NCI-H187 treated with DMSO at 0.1 percent for 48 hours (cell line): ENCODE data around the gene LUZP2.

Experiments used
- DNase-seq: peaks from one replicate; lab custom pipeline; 2025; lab: John Stamatoyannopoulos, UW

Gene LUZP2

DNA sequence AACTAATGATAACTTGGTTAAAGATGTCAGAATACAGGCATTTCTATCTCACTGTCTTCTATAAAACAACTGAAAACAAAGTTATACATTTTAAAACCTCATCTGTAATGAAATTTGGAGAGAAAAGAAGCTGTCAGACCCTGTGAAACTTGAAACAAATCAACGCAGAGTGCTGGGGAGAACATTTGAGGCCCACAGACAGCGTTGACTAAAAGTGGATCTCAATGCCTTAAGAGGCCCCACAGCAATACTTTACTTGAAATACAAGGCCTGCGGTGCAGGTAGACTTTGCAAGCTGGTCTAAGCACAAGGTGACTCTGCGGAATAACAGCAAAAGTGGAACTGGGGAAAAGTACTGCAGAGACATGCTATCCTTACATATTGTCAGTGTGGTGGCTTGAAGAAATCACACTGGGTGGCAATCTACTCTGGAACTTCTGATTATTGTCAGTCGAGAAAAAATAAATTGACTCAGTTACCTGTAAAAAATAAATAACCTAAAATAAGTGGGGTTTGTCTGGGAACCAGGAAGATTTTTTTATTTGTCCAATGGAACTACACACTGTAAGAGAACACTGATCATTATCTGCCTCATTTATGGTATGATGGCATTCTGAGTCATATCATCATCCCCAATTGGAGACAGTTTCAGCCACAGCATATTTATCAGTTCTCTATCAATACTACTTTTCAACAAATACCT is 138.9 kb downstream of the LUZP2 start:
- no peak for DNase-seq

DNA sequence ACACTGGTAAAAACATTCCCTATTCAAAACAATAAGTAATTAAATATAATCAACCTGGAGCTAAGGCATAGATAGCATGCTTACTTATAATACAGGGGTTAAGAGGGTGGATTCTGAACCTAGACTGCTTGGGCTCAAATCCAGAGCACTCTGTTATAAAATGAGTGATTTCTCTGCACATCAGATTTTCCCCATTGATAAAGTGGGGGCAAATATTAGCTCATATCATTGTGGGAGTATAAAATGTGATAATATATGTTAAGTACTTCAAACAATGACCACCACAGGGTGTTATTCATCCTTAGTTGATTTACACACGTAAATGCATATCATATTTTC is 139.4 kb downstream of the LUZP2 start:
- no peak for DNase-seq

DNA sequence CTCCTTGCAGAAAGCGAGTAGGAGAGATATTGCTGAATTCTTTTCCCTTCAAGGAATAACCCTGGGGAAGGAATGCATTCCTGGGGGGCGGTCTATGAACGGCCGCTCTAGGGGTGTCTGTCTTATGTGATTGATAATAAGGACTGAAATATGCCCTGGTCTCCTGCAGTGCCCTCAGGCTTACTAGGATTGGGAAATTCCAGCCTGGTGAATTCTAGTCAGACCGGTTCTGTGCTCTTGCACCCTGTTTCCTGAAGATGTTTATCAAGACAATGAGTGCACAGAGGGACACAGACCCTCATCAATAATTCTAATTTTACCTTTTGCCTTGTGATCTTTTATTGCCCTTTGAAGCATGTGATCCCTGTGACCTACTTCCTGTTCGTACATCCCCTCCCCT is 140.7 kb downstream of the LUZP2 start:
- DNase-seq = no peak

- no peak for DNase-seq
Measured at GRCh38 chr11:24642648-24643047, 145.8 kb downstream of the LUZP2 start.

- no peak for DNase-seq
Measured at GRCh38 chr11:24645563-24645962, 148.7 kb downstream of the LUZP2 start.

- no peak for DNase-seq
Measured at GRCh38 chr11:24651873-24652272, 155.0 kb downstream of the LUZP2 start.

- no peak for DNase-seq
Measured at GRCh38 chr11:24653901-24654300, 157.0 kb downstream of the LUZP2 start.

GRCh38 chr11:24661331-24661730 is 164.5 kb downstream of the LUZP2 start:
- no peak for DNase-seq

DNA sequence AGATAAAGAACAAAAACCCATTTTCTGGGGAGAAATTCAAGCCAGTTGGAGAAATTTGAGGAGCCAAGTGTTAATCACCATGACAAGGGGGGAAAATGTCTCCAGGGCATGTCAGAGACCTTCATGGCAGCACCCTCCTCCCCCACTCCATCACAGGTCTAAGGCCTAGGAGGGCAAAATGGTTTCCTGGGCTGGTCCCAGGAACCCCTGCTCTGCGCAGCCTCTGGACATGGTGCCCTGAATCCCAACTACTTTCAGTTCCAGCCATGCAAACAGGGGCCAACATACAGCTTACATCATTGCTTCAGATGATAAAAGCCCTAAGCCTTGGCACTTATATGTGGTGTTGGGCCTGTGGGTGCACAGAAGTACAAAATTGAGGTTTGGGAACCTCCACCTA is 167.5 kb downstream of the LUZP2 start:
- DNase-seq = no peak

DNA sequence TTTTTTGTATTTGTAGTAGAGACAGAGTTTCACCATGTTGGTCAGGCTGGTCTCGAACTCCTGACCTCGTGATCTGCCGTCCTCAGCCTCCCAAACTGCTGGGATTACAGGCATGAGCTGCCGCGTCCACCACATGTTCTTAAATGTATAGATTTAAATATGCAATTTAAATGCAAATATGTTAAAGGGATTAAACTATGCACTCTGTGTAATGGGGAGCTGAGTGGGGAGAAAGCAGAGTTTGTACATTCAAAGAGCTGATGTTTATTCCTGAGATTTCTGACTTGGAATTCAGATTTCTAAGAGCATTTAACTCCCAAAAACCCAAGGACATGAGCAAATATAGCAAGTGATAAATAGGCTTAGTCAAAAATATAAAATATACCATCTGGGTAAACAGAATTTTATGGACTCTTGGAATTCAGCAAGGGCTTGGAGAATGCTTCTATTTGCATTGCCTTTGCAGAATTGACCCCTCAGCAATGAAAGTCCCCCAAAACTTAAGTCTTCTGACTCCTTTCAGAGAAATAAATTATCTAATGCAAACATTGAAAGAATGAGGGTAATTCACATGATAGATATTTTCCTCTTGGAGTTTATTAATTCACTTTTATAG is 170.6 kb downstream of the LUZP2 start:
- no peak for DNase-seq

- no peak for DNase-seq
Measured at GRCh38 chr11:24678703-24679348, 182.0 kb downstream of the LUZP2 start.

DNA sequence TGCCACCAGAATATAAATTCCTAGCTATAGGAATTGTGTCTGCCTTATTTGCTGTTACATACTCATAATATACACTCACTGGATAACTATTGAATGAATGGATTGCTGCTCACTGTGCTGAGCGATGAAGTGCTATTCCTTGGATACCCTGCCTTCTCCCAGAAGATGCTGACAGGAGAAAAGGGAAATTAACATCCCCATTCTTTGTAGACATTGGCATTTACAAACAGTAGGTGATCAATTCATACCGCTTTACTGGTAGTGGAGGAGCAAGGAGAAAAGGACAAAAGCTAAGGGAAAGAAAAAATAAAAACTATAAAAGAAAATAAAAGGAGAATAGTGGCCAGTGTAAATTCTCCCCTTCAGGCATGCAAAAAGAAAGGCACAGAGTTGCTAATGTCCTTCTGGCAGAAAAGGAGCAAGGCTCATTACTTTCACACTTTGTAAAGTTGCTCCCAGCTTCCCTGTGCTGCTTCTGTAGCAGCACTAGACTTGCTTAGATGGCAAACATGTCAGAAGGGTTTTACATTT is 183.0 kb downstream of the LUZP2 start:
- no peak for DNase-seq

GRCh38 chr11:24683583-24683982 is 186.7 kb downstream of the LUZP2 start:
- DNase-seq = no peak

- DNase-seq = no peak
Measured at GRCh38 chr11:24685821-24686220, 189.0 kb downstream of the LUZP2 start.

DNA sequence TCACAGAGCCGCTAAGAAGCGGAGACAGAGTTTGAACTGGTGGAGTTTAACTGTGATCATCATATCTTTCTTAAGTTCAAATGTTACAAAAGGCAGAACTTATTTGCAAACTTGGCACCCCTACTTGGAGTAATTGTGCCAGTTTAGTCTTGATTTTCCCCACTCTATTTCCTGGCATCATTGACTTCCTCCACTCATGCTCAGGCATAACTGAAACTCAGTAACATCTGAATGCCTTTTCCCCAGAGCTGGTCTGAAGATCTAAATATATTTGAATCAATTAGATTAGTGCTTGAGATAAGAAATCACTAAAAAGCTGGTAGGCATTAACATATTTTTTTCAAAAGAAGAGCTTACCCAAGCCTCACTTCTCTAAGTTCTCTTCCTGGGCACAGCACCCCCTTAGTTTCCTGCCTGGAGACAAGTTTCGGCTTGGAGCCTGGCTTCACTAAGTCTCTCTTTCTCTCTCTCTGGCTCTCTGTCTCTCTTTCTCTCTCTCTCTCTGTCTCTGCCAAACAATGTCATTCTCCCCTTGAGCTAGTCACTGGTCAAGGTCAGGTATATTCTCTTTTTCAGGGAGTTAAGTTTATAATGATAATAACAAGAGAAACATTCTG is 190.8 kb downstream of the LUZP2 start:
- no peak for DNase-seq

- DNase-seq = no peak
Measured at GRCh38 chr11:24688981-24689380, 192.1 kb downstream of the LUZP2 start.

GRCh38 chr11:24697522-24698111 is 200.8 kb downstream of the LUZP2 start:
- no peak for DNase-seq

GRCh38 chr11:24704716-24705115 is 207.9 kb downstream of the LUZP2 start:
- no peak for DNase-seq

DNA sequence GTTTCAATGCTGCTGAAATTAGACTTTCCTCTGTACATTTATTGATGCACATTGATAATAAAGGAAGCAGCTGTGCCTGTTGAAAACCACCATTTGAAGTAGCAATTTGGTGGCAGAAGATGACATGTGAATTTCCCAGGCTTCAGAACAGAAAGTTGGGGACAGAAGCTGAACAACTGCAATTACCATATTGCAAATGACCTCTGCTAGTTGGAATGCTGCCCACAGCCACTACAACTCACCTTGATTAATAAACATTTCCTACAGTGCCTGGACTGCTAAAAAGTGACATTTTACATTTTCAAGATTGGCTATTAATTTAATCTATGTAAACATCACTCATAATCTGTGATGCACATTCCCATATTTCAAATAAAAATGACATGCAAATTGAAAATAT is 208.6 kb downstream of the LUZP2 start:
- DNase-seq = no peak

DNA sequence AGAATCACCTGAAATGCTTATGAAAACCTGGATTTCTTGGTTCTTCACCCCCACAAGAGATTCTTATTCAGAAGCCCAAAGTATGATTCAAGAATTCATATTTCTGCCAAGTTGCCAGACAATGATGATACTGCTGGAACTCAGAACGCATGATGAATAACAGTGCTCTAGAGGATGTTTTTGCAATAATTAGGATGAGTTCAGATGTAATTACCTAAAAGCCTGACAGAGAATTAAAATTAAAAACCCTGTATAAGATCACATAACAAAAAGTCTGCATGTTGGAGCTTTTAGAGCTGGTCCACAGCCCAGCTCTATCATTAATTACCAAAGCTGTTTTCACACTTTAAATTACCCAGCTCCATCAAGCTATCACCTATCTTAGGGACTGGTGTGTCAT is 211.8 kb downstream of the LUZP2 start:
- no peak for DNase-seq

DNA sequence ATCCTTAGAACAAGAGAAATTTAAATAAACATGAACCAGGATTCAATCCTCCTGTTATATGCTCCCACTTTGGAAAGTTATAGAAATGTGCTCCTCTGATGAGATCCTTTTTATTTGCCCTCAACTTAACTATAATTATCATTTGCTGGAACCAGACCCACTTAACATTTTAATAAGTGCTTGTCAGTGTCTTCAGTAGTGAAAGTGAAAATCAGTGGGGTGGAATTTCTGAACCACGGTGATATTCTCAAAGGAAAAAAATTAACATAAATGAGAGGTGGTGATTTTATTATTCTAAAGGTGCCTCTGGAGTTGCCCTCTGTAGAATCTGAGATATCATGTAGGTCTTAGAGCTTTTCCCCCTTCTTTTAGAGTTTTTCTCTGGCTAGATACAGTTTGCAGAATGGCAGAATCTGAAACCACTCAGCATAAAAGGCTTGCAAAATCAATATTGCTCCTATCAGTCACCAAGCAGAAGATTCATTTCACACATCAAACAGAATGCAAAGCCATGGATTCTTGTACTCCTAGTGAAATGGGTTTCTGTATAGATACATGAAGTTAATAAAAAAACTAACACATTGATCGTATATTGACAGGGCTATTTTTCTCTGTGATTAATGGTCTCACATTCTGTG is 213.2 kb downstream of the LUZP2 start:
- no peak for DNase-seq

DNA sequence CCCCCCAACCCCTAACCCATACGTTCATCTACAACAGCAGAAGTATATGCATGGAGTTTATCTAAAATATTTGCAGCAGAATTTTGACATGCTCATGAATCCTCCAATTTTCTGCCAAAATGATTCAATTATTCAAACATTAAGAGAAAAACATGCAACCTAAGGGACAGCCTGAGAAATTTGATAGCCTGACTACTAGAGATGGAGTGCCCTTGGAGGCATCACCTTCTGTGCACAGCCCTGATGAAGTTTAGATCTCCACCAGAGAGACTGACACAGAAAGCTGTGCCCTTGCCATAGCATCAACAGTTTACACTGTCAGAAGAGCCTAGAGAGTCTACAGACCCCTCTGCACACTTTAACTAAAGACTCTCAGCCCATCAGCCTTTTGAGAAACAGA is 217.7 kb downstream of the LUZP2 start:
- no peak for DNase-seq
